ENCODE measurements around the gene SH3BP1. TPM values are rescaled to one million over a fixed set of nuclear protein-coding genes. Genes with fewer than 3 reads are reported as not detected.

Gene SH3BP1
- polyA plus RNA-seq, 1 donor from 2014 or later = 14.7 TPM

Other genes starting within 250 kb of the SH3BP1 start
- gene ELFN2, start 212.2 kb upstream of the SH3BP1 start, polyA plus RNA-seq = not detected
- 212 TPM for gene MFNG, start 153.3 kb upstream of the SH3BP1 start, polyA plus RNA-seq
- not detected for gene CARD10, start 120.3 kb upstream of the SH3BP1 start, polyA plus RNA-seq
- gene CDC42EP1, start 79.2 kb upstream of the SH3BP1 start, polyA plus RNA-seq = 0.19 TPM
- 0.63 TPM for gene LGALS2, start 59.6 kb upstream of the SH3BP1 start, polyA plus RNA-seq
- 31.3 TPM for gene GGA1, start 30.8 kb upstream of the SH3BP1 start, polyA plus RNA-seq
- 2.4 TPM for gene PDXP, start 19.1 kb downstream of the SH3BP1 start, polyA plus RNA-seq
- 314 TPM for gene LGALS1, start 36.0 kb downstream of the SH3BP1 start, polyA plus RNA-seq
- gene NOL12, start 46.7 kb downstream of the SH3BP1 start, polyA plus RNA-seq = 47.0 TPM
- gene TRIOBP, start 57.4 kb downstream of the SH3BP1 start, polyA plus RNA-seq = 16.1 TPM
- 0.51 TPM for gene GCAT, start 168.3 kb downstream of the SH3BP1 start, polyA plus RNA-seq
- not detected for gene GALR3, start 183.7 kb downstream of the SH3BP1 start, polyA plus RNA-seq
- 11.3 TPM for gene ANKRD54, start 204.7 kb downstream of the SH3BP1 start, polyA plus RNA-seq
- 344 TPM for gene EIF3L, start 209.8 kb downstream of the SH3BP1 start, polyA plus RNA-seq